ENCODE data around the gene AIG1.

GRCh38 chr6:143125864-143126573, 65.3 kb downstream of the AIG1 start:
- TF ChIP-seq GATA2 (CRISPR knock-in tag; IDR thresholded peaks at IDR 0.05) = no peak
- no peak for TF ChIP-seq MAX (IDR thresholded peaks at IDR 0.05; ENCODE audit: low read depth)
- TF ChIP-seq CTCF (IDR thresholded peaks at IDR 0.05) = no peak
